ENCODE data around the gene HES7. TPM values are rescaled to one million over a fixed set of nuclear protein-coding genes. Genes with fewer than 3 reads are reported as not detected.
A peak's percentile ranks its signal among the peaks of the same experiment; 100 is the strongest.

HES7 gene
- total RNA-seq, 1 experiment from 2014 or later = 0.33 TPM

DNA sequence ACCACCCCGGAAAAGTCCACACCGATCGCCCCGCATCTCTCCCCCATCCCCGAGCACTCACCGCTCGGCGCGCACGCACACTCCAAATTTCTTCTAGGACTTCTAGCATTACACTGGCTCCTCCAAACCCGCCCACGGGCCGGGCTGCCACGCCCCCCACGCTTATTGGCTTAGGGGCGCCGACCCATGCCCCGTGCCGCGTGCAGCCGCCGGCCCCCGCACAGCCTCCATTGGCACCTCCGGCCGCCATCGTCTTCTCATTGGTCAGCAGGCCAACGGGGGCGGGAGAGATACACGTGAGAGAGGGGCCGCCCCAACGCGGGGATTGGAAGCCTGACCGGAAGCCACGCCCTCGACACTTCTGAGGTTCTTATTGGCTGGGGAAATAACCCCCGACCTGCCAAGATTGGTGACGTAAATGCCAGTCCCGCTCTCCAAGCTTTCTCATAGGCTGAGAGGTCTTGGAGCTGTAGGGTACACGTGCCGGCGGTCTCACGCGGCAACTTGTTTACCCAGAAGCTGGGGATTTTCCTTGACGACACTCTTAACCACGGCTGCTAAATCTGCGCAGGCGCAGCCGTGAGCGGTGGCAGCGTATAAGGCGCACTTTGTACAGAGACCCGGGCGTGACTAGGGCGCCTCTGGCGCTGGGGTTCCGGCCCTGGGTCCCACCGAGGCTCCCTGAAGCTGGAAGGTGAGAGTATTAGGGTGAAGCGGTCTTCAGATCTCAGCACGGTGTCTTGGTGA is 32.5 kb upstream of the HES7 start:
- Histone ChIP-seq H2BK5ac (ENCODE audit: insufficient read length, low read length) (peak overlapping the region; percentile 83), H3K9me3 (ENCODE audit: control insufficient read depth, low read depth, low read length) (no peaks in the 10 kb centered on the region), H3K79me2 (ENCODE audit: insufficient read depth, low read length) (no peaks in the 10 kb centered on the region), H3K14ac (ENCODE audit: insufficient read depth, low read length) (peak overlapping the region; percentile 85), H2BK120ac (ENCODE audit: low read depth, low read length, poor library complexity, severe bottlenecking) (peak overlapping the region; percentile 79), H3K4me1 (ENCODE audit: insufficient read depth, low read length) (peaks cover 8% of the 10 kb centered on the region), H3K23ac (ENCODE audit: insufficient read length, low read depth, low read length) (no peak overlapping the region), H4K20me1 (ENCODE audit: control insufficient read depth, insufficient read depth, insufficient read length) (no peaks in the 10 kb centered on the region), H3K4ac (ENCODE audit: low read depth, low read length) (no peak overlapping the region; the same call in 1 of the 2 replicates), H3K9ac (ENCODE audit: extremely low read depth, insufficient read length, low read length) (peak overlapping the region; percentile 63), H3K27ac (ENCODE audit: insufficient read length, low read depth, low read length) (peak overlapping the region; percentile 50), H2BK15ac (ENCODE audit: low read depth, low read length) (no peak overlapping the region), H2AK5ac (ENCODE audit: insufficient read length, low read length) (no peak overlapping the region), H3K56ac (ENCODE audit: insufficient read length, low read depth, low read length) (no peak overlapping the region), H3K18ac (ENCODE audit: insufficient read length, low read depth, low read length) (peak overlapping the region; percentile 79), H2BK20ac (ENCODE audit: low read depth, low read length, poor library complexity, severe bottlenecking) (no peak overlapping the region), H3K4me2 (ENCODE audit: insufficient read depth, insufficient read length, low read length) (peak overlapping the region; percentile 83), H2AFZ (ENCODE audit: low read length) (no peak overlapping the region), H4K8ac (replicated peaks; ENCODE audit: insufficient read length, low read depth, low read length) (no peak overlapping the region), H4K91ac (ENCODE audit: insufficient read length, low read depth, low read length) (no peak overlapping the region), H3K79me1 (ENCODE audit: insufficient read depth, low read depth, low read length, poor library complexity, severe bottlenecking) (no peaks in the 10 kb centered on the region), H3T11ph (ENCODE audit: low read length) (no peak overlapping the region), H2BK12ac (ENCODE audit: insufficient read length, low read depth, low read length) (peak overlapping the region; percentile 36), H3K27me3 (ENCODE audit: insufficient read depth, low read length) (no peaks in the 10 kb centered on the region), H3K23me2 (ENCODE audit: insufficient read length, low read depth, low read length, poor library complexity, severe bottlenecking) (peaks cover 19% of the 10 kb centered on the region), H4K5ac (ENCODE audit: insufficient read length, low read depth, low read length) (no peak overlapping the region)
- Mint-ChIP-seq H3K27ac (no peak overlapping the region), H3K4me1 (peaks cover 31 to 37% of the 10 kb centered on the region in 2 experiments), H3K9me3 (no peaks in the 10 kb centered on the region), H3K27me3 (ENCODE audit: low read depth) (peaks cover 3% of the 10 kb centered on the region), H3K4me3 (no peak overlapping the region), H3K36me3 (ENCODE audit: insufficient read depth in 1 of 3, low read depth in 3 of 3) (peaks cover 6 to 22% (median 16%) of the 10 kb centered on the region in 3 experiments)
- TF ChIP-seq, protein P1, sequence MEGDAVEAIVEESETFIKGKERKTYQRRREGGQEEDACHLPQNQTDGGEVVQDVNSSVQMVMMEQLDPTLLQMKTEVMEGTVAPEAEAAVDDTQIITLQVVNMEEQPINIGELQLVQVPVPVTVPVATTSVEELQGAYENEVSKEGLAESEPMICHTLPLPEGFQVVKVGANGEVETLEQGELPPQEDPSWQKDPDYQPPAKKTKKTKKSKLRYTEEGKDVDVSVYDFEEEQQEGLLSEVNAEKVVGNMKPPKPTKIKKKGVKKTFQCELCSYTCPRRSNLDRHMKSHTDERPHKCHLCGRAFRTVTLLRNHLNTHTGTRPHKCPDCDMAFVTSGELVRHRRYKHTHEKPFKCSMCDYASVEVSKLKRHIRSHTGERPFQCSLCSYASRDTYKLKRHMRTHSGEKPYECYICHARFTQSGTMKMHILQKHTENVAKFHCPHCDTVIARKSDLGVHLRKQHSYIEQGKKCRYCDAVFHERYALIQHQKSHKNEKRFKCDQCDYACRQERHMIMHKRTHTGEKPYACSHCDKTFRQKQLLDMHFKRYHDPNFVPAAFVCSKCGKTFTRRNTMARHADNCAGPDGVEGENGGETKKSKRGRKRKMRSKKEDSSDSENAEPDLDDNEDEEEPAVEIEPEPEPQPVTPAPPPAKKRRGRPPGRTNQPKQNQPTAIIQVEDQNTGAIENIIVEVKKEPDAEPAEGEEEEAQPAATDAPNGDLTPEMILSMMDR (conservative IDR thresholded peaks at IDR 0.05) = no peak
- WGBS (ENCODE audit: extremely low coverage, insufficient read length, low lambda C conversion rate) = no CpG with 5 or more reads among the region's 59 CpGs
- DNase-seq = peak; percentile 100

Data from H9 (cell line).